GM19468 (cell line): ENCODE measurements around the gene BPGM.

Source experiments
- ATAC-seq: cut with Tn5 transposase; IDR thresholded peaks from one replicate; pipeline ENCODE4 v1.9.1; 2021; ENCODE audit warnings: mild to moderate bottlenecking, moderate library complexity, moderate number of reproducible peaks; ENCODE audit not compliant: unreplicated experiment; ENCODE audit errors: extremely low read depth

Gene BPGM

DNA sequence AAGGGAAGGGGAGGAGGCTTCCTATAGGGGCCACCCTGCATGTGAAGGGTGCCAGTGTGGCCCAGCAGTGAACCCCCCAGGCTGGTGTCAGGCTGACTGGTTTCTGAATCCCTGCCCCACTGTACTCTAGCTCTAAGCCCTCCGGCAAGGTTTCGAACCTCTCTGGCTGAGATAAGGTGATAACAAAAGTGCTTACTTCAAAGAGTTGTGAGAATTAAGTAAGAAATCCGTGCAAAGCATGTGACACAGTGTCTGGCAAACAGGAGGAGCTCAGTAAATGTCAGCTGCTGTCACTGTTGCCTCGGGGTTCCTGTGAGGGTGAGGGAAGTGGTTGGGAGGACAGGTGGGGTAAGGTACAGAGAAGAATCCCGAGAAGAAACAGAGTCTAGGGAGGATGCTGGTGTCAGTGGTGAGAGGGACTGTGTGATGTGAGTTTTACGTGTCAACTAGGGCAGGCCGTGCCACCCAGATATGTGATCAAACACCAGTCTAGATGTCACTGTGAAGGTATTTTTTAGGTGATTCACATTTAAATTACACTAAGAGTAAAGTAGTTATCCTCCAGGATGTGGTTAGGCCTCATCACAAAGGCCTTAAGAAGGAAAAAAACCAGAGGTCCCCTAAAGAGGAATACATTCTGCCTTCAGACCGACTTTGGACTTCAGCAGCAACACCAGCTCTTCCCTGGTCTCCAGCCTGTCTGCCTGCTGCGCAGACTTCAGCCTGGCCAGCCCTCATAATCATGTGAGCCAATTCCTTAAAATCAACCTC lies 64.4 kb downstream of the BPGM start:
- no peak for ATAC-seq

DNA sequence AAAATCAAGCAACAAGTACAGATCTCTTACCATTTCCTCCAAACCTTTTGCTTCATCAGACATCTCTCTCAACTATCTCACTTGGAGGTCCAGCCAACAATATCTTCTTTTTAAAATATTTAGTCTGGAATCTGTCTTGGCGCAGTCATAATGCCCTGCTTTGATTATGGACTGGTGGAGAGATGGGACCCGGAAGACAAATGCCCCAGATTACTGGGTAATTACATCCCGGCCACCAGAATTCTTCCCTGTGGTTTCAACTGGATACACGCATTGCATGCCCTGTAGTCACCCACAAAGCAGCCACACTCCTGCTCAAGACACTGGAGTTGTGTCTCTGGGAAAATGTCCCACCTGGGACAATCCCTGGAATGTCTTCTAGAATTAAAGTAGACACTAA lies 65.5 kb downstream of the BPGM start:
- ATAC-seq: no peak

DNA sequence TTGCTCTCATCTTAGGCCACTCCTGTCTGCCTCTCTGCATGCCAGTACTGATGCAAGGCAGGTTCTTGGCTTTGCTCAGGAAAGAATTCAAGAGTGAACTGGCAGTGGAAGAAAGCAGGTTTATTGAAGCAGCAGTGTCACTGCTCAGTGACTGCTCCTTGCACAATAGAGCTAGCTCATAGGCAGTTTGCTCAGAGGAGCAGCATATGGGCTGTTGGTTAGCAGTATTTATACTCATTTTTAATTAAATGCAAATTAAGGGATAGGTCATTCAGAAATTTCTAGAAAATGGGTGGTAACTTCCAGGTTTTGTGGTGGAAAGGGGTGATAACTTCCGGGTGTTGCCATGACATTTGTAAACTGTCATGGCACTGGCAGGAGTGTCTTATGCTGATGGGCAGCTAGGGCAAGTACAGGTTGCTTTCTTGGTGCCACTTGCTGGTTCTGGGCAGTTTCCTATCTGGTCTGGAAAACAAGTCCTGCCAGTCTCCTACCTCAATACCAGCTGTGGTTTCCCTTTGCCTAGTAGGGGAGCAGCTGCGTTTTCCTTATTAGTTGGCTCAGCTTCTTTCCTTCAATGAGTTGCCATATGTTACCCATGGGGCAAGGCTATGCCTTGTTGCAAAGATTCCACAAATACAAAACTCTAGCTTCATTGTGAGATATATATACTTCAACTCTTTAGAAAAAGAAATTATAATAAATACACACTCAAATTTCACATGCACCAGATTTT lies 68.0 kb downstream of the BPGM start:
- ATAC-seq: no peak

DNA sequence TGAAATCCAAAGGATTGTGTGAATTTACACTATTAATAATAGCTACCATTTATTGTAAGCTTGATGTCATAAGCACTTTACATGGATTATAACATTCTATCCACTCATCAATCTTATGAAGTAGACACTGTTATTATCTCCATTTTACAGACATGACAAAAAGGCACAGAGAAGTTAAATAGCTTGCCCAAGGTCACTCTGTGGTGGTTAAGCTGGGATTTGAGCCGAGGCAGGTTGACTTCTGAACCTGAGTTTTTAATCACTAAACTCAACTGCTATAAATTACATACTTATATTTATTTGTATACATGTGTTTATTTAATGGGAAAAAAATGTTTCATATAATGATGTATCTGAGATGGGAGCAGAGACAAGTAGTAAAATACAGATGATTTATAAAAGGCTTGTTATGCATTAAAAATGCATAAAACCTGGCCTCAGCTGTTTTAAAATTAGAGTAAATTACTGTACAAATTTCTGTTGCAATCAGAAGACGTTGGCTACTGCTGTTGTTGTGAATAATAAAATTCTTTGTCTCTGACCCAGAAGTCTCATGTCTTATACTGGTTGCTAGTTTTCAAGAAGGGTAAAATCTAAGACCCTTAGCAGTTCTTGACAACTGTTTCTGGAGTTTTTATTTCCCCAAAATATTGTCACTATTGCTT lies 71.7 kb downstream of the BPGM start:
- ATAC-seq: no peak

DNA sequence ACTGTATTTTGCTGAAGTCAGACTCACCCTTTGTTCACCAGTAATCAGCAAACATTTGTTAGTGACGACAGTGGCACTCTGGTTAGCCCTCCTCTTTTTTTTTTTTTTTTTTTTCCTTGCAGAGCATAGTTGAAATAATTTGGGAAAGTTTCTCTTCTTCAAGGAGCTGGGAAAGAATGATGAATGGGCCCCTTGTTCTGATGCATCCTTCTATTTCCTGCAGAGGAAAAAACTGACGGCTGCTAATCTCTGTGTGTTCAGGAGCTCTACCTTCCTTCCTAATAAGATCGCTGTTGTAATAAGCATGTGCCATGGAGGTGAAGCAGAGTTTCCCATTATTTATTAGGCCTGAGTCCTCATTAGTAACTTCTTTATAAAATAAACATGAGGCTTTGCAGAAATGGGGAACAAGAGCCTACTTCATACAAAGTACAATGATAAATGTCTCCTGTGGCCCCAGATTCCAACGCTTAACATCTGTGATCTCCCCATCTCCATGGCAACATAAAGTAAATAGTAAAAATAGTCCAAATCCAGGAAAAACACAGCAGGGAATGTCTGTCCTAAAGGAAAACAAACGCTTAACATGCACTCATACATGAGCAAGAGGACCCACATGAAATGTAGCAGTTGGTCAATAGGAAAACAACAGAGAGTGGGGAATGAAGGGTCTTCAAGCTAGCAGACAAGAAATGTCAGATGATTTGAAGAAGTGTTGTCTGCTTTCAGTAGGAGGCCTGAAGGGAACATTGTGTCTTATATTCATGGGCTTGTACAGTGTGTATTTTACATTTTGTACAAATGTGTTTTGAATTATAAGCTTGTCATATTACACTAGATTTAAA lies 73.7 kb downstream of the BPGM start:
- ATAC-seq: no peak

DNA sequence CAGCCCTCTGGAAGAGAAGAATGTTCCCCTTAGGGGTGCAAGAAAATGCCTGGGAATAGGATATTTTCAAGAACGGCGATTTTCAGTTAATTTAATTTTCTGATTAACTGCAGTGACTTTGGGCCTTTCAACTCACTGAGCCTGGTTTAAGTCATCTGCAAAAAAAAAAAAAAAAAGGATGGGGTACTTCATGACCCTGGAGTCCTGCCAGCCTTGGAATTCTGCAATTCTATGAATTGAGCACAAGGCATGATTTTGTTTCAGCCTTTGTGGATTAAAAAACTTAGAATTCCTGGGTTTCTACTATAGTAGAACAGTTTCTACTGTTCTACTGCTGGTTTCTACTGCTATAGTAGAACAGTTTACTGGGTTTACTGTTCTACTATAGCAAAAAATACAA lies 74.5 kb downstream of the BPGM start:
- ATAC-seq: no peak

DNA sequence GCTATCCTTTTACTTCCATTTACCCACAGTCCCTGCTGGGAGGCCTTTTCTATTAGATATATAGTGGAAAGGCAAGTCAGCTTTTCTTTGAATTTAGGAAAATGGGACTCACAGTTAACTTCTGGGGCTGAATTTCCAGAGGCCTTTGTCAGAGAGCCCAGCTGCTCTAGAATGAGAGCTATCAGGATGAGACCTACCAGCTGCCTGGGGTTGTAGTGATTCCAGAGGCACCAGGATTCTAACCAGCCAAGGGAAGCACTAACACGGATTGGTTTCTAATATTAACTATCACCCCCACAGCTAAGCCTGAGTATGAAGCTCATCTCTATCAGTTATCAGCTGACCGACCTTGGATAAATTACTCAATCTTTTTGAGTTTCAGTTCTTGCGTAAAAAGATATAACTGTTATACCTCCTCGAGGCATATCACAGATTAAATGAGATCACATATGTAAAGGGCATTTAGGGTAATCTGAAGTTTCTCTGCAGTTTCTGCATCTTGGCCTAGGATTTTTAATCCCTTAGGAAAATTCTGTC lies 76.2 kb downstream of the BPGM start:
- no peak for ATAC-seq

DNA sequence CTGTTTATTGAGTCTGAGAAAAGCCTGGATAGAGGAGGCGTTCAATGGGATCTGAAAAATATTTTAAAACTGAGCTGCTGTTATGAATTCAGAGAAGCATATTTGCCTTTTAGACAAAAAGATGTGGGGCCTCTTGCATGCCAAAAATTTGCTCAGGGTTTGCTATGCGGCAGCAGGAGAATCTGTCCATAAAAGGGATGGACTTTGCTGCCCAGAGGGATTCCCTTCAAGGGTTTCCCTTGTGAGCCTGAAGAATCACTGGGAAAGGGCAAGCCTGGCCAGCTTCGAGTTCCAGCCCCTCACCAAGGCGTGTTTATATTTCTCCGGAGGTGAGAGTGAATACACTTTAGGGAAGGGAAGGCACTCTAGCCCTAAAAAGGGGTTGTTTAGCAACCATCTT lies 77.2 kb downstream of the BPGM start:
- ATAC-seq: no peak

DNA sequence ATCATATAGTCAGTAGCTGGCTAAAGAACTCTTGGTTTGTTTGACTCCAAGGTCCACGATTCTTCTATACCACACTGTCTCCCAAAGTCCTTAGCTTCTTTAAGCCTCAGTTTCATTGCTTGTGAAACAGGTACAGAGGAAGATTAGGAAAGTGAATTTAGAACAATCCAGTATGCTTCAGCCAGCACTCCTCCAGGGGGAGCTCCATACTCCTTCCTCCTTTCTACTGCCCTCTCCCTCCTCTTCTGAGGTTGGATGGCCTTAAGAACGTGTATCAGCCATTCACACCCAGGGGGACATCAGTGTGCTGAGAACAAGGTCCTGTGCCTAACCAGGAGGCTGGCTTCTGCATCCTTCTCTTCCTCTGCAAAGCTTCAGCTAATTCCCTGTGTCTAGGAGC lies 78.0 kb downstream of the BPGM start:
- no peak for ATAC-seq

DNA sequence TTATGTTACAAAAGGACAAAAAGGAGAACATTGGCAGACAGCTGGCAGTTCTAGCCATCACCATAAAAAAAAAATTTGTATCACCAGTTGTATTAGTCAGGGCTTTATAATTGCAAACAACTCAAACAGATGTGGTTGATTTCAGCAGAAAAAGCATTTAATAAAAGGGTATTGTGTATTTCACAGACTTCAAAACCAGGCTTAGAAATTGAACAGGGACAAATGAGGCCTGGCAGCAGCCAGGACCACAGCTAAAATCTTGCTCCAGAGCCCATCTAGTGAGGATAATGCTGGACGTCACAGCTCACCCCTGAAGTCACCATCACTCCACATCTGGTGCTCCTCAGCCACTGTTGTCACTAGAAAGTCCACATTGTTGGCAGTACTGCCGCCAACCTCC lies 79.9 kb downstream of the BPGM start:
- ATAC-seq: no peak

DNA sequence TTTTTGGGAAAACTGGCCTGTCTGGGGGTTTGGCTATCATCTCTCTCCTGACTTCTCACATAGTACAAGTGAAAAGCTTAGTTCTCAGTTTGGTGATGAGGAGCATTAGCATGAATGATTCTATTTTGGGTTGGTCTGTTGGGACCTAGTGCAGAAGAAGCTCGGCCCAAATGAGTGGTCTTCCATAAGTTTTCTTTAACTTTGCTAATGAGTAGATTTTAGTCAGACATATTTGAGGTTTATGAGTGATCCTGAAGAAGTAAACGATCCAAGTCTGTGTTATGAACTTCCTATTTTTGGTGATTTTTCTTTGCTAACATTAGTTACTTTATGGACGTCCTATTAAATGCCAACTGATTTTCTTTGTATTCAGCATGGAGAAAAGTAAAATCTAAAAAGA lies 81.1 kb downstream of the BPGM start:
- no peak for ATAC-seq
